GM18867 (cell line): ENCODE measurements around the gene AIDA.

Experiments
- ATAC-seq: cut with Tn5 transposase; IDR thresholded peaks from one replicate; pipeline ENCODE4 v1.9.1; 2021; ENCODE audit warnings: mild to moderate bottlenecking, moderate library complexity; ENCODE audit not compliant: unreplicated experiment

Gene AIDA

GRCh38 chr1:222653178-222653827 is 59.0 kb downstream of the AIDA start:
- peak; percentile 68 for ATAC-seq

- no peak for ATAC-seq
These were observed 59.6 kb downstream of the AIDA start for GRCh38 chr1:222652676-222653075.

- ATAC-seq, result no peak
These were observed 67.7 kb downstream of the AIDA start for GRCh38 chr1:222644636-222644980.

- peak; percentile 97 for ATAC-seq
These were observed 68.2 kb downstream of the AIDA start for GRCh38 chr1:222643938-222644635.

GRCh38 chr1:222643606-222643937 is 68.7 kb downstream of the AIDA start:
- ATAC-seq, result no peak

GRCh38 chr1:222642468-222642867 is 69.8 kb downstream of the AIDA start:
- ATAC-seq, result no peak

- no peak for ATAC-seq
These were observed 70.9 kb downstream of the AIDA start for GRCh38 chr1:222641269-222641948.

GRCh38 chr1:222634180-222635013 is 77.9 kb downstream of the AIDA start:
- ATAC-seq, result peak; percentile 88

- ATAC-seq, result no peak
These were observed 79.5 kb downstream of the AIDA start for GRCh38 chr1:222632749-222633148.

- no peak for ATAC-seq
These were observed 80.6 kb downstream of the AIDA start for GRCh38 chr1:222631611-222632208.

GRCh38 chr1:222629921-222630535 is 82.3 kb downstream of the AIDA start:
- ATAC-seq, result no peak

- no peak for ATAC-seq
These were observed 85.1 kb downstream of the AIDA start for GRCh38 chr1:222627232-222627631.

GRCh38 chr1:222624214-222624613 is 88.1 kb downstream of the AIDA start:
- no peak for ATAC-seq

- ATAC-seq, result no peak
These were observed 88.8 kb downstream of the AIDA start for GRCh38 chr1:222623458-222623857.

- ATAC-seq, result no peak
These were observed 89.5 kb downstream of the AIDA start for GRCh38 chr1:222622765-222623164.

- peak; percentile 33 for ATAC-seq
These were observed 91.7 kb downstream of the AIDA start for GRCh38 chr1:222620566-222620965.

GRCh38 chr1:222618880-222619596 is 93.3 kb downstream of the AIDA start:
- no peak for ATAC-seq
